GM12878 (cell line): ENCODE measurements around the gene COL16A1. TPM values are rescaled to one million over a fixed set of nuclear protein-coding genes. Genes with fewer than 3 reads are reported as not detected.

Experiments used
- ATAC-seq: fragments of 200-7000 bp; cut with Tn5 transposase; 3 replicates; pipeline ENCODE4 v1.9.1; 2020; ENCODE audit warnings: mild to moderate bottlenecking, moderate library complexity
- BruUV-seq: library from RNA; stranded (reverse); fragments of 400-500 nt; replicated peaks from 2 replicates; lab custom pipeline; 2021; lab: Mats Ljungman, UMichigan
- CTCF ChIA-PET: fragments of 300-600 bp; sonication (Branson Sonifier 250); formaldehyde crosslinking; extraction: SDS; loops from one replicate; lab custom pipeline; 2021; ENCODE audit warnings: inconsistent platforms; lab: Yijun Ruan, JAX
- POLR2A ChIA-PET: fragments of 350-600 bp; formaldehyde crosslinking; extraction: SDS; loops from one replicate; lab custom pipeline; 2021; ENCODE audit warnings: inconsistent platforms; lab: Charles Lee
- RAD21 ChIA-PET: fragments of 300-600 bp; sonication (Branson Sonifier 250); formaldehyde crosslinking; loops from one replicate; lab custom pipeline; 2023; ENCODE audit warnings: antibody characterized with exemption; ENCODE audit not compliant: unreplicated experiment; lab: Charles Lee
- SMC1A ChIA-PET: fragments of 300-600 bp; sonication (Branson Sonifier 250); formaldehyde crosslinking; loops from one replicate; lab custom pipeline; 2023; ENCODE audit not compliant: unreplicated experiment, uncharacterized antibody; lab: Charles Lee
- DNase-seq: peaks from one replicate; pipeline ENCODE4 v3.0.0-alpha.2; 2011; ENCODE audit warnings: low read depth, low spot score
- FAIRE-seq: peaks from 3 replicates; lab custom pipeline; 2011; peaks lifted over from hg19 to GRCh38; lab: Jason Lieb, UNC
- H2AFZ ChIP-seq: 2 replicates; pipeline ENCODE4 v1.6.0; 2011; ENCODE audit warnings: low read depth, low read length, control low read depth; ENCODE audit not compliant: control insufficient read depth
- H3K27ac ChIP-seq: 2 replicates; pipeline ENCODE4 v1.5.1; 2011; ENCODE audit warnings: control low read depth; ENCODE audit not compliant: control insufficient read depth, insufficient read depth
- H3K27me3 ChIP-seq, 2 experiments: replicated peaks in 1 of 2; 2 replicates each; pipeline versions ENCODE4 v1.6.0 to v1.6.1; 2011; ENCODE audit warnings: low read length in 1 of 2; ENCODE audit not compliant: control insufficient read depth in 2 of 2, insufficient read depth in 2 of 2
- H3K36me3 ChIP-seq, 2 experiments: 2 replicates each; pipeline ENCODE4 v1.5.1; 2011; ENCODE audit warnings: low read length in 1 of 2; ENCODE audit not compliant: control insufficient read depth in 2 of 2, insufficient read depth in 2 of 2
- H3K4me1 ChIP-seq: 2 replicates; pipeline ENCODE4 v1.6.1; 2011; ENCODE audit warnings: mild to moderate bottlenecking, low read length, moderate library complexity, mixed read lengths; ENCODE audit not compliant: control insufficient read depth, insufficient read depth
- H3K4me2 ChIP-seq: 2 replicates; pipeline ENCODE4 v1.6.0; 2011; ENCODE audit warnings: control low read depth; ENCODE audit not compliant: control insufficient read depth, insufficient read depth
- H3K4me3 ChIP-seq: fragments of 200-600 bp; sonication (generic); 2 replicates; pipeline ENCODE4 v1.5.1; 2016
- H3K79me2 ChIP-seq: 2 replicates; pipeline ENCODE4 v1.6.0; 2011; ENCODE audit warnings: low read length; ENCODE audit not compliant: control insufficient read depth, insufficient read depth
- H3K9ac ChIP-seq: 2 replicates; pipeline ENCODE4 v1.8.0; 2011; ENCODE audit warnings: low read length, control low read depth, mixed read lengths; ENCODE audit not compliant: control insufficient read depth, insufficient read depth
- H3K9me3 ChIP-seq: replicated peaks from 3 replicates; pipeline ENCODE4 v1.5.1; 2011; ENCODE audit warnings: mild to moderate bottlenecking, low read length; ENCODE audit not compliant: control insufficient read depth, insufficient read depth
- H4K20me1 ChIP-seq: 2 replicates; pipeline ENCODE4 v1.6.0; 2011; ENCODE audit not compliant: control insufficient read depth, insufficient read depth
- BMI1 ChIP-seq: fragments of 450-650 bp; IDR thresholded peaks from 2 replicates; pipeline ENCODE4 v1.6.1; 2016; ENCODE audit warnings: mild to moderate bottlenecking, moderate library complexity, borderline replicate concordance
- ETV6 ChIP-seq, 2 experiments: fragments of 450-650 bp in 1 of 2; IDR thresholded peaks in 1 of 2; conservative IDR thresholded peaks in 1 of 2; 2 replicates each; pipeline ENCODE4 v1.6.1; 2014; ENCODE audit warnings: antibody characterized with exemption in 1 of 2, borderline replicate concordance in 1 of 2, low read depth in 1 of 2, mild to moderate bottlenecking in 1 of 2, moderate library complexity in 1 of 2
- HDAC2 ChIP-seq: fragments of 200-600 bp; sonication (generic); IDR thresholded peaks from 2 replicates; pipeline ENCODE4 v1.6.1; 2017
- HDAC6 ChIP-seq: fragments of 200-600 bp; sonication (generic); IDR thresholded peaks from one replicate; pipeline ENCODE4 v1.8.0; 2017; ENCODE audit warnings: antibody characterized with exemption; ENCODE audit not compliant: unreplicated experiment
- KAT2A ChIP-seq: conservative IDR thresholded peaks from 2 replicates; pipeline ENCODE4 v1.6.1; 2011; ENCODE audit warnings: low read depth, low read length; ENCODE audit not compliant: control insufficient read depth
- MXI1 ChIP-seq: fragments of 150-350 bp; IDR thresholded peaks from 2 replicates; pipeline ENCODE4 v1.6.1; 2011; ENCODE audit warnings: low read depth, mild to moderate bottlenecking, inconsistent platforms, low read length, improper control_type of control experiment
- NFYA ChIP-seq: IDR thresholded peaks from 2 replicates; pipeline ENCODE4 v1.6.1; 2011; ENCODE audit warnings: low read depth, mild to moderate bottlenecking, low read length, improper control_type of control experiment, borderline replicate concordance
- SUZ12 ChIP-seq: fragments of 200-600 bp; sonication (generic); IDR thresholded peaks from one replicate; pipeline ENCODE4 v1.6.1; 2018; ENCODE audit warnings: antibody characterized with exemption, mild to moderate bottlenecking; ENCODE audit not compliant: unreplicated experiment
- TARDBP ChIP-seq: IDR thresholded peaks from 2 replicates; pipeline ENCODE4 v1.6.1; 2016; ENCODE audit warnings: borderline replicate concordance
- WGBS: methylation state at CpG from one replicate; pipeline ENCODE4 v1.1.6; 2016; ENCODE audit warnings: low lambda C conversion rate; ENCODE audit not compliant: insufficient replicate concordance, insufficient coverage; ENCODE audit errors: missing lambda C conversion rate; 5-methylcytosine and 5-hydroxymethylcytosine counted together
- in situ Hi-C: fragments of 300-500 bp; cut with MboI; formaldehyde crosslinking; loops from 9 replicates; pipeline ENCODE4 v1.14.3; 2018; ENCODE audit warnings: mixed read lengths
- intact Hi-C: fragments of 100-400 bp; cut with micrococcal nuclease; formaldehyde crosslinking; loops from one replicate; pipeline ENCODE4 v1.14.2; 2022; ENCODE audit not compliant: unreplicated experiment
- polyA plus RNA-seq, 11 experiments: library from polyadenylated mRNA; depleted of rRNA in 4 of 11; unstranded in 6 of 11; stranded (reverse) in 5 of 11; fragments of >200 nt; fragmentation: Nextera tagmentation in 4 of 11; fragmentation: Illumina TruSeq in 1 of 11; extraction: Ambion mirVana in 4 of 11; extraction: Trizol in 1 of 11; gene quantifications; 1 replicate in 1 of 11; 2 replicates in 10 of 11; pipeline versions ENCODE4 v1.2.1 to v1.2.3, GENCODE V29; 2011 to 2016; ENCODE audit warnings: inconsistent platforms in 2 of 11, missing spikeins in 2 of 11, low read depth in 1 of 11
- total RNA-seq, 4 experiments: library from RNA; depleted of rRNA in 3 of 4; stranded (reverse); fragments of >200 nt in 3 of 4; fragmentation: Illumina TruSeq in 1 of 4; extraction: Trizol in 1 of 4; gene quantifications; 2 replicates each; pipeline versions ENCODE4 v1.2.1 to v1.2.3, GENCODE V29; 2013 to 2021

The COL16A1 gene
- total and polyA plus RNA-seq, 10 of the 15 experiments (the other 5 are each of a cell fraction or from before 2014, with no cell fraction given) = 0.02 to 3.7 (median 0.59) TPM

GRCh38 chr1:31673433-31673832, 30.4 kb downstream of the COL16A1 start:
- TF ChIP-seq HDAC2 = no peak
- no peak for TF ChIP-seq TARDBP
- TF ChIP-seq SUZ12 = no peak
- TF ChIP-seq ETV6 (conservative IDR thresholded peaks at IDR 0.05 in 1 of 2, IDR thresholded peaks at IDR 0.05 in 1 of 2; ENCODE audit: borderline replicate concordance in 1 of 2, low read depth in 1 of 2) = no peak
- no peak for TF ChIP-seq NFYA
- no peak for TF ChIP-seq KAT2A
- no peak for TF ChIP-seq BMI1
- no peak for TF ChIP-seq HDAC6
- TF ChIP-seq MXI1 = no peak
- no TSS peak for BruUV-seq
- RAD21 ChIA-PET = no interaction called here
- no peak overlapping the region for H3K4me3 ChIP-seq
- FAIRE-seq (no peak), DNase-seq (no peak), ATAC-seq (no peak)
- SMC1A ChIA-PET = interaction anchor here (0.6 kb wide), 1 partner anchor 57 kb away, joined by 3 read pairs; no protein-coding TSS in a partner anchor
- in situ Hi-C loops = no loop called here
- CTCF ChIA-PET = interaction anchor here (1.6 to 1.9 kb wide), 2 partner anchors 32 to 116 kb away, joined by 4 to 6 read pairs; no protein-coding TSS in a partner anchor
- H3K9me3 ChIP-seq = no peaks in the 10 kb centered on the region
- no peaks in the 10 kb centered on the region for H3K79me2 ChIP-seq
- H4K20me1 ChIP-seq = no peaks in the 10 kb centered on the region
- no peak overlapping the region for H3K9ac ChIP-seq
- intact Hi-C loops = no loop called here
- POLR2A ChIA-PET = no interaction called here
- H3K27ac ChIP-seq = no peak overlapping the region
- H3K4me2 ChIP-seq = no peak overlapping the region
- no peaks in the 10 kb centered on the region for H3K4me1 ChIP-seq
- H3K27me3 ChIP-seq = 0 out of 4 replicates have a peak, but pooled peaks cover 0 to 1% of the 10 kb centered on the region in 2 experiments
- H3K36me3 ChIP-seq = no peaks in the 10 kb centered on the region
- no peak overlapping the region for H2AFZ ChIP-seq
- WGBS = 38% methylated on average over 9 of the region's 9 CpGs
